Motor neuron (in vitro differentiated cells): ENCODE data around the gene ZNF141. TPM values are rescaled to one million over a fixed set of nuclear protein-coding genes. Genes with fewer than 3 reads are reported as not detected.

ENCODE experiments used
- total RNA-seq, 8 experiments: library from RNA; unstranded; fragments of 300-600 nt; gene quantifications; 2 replicates each; pipeline versions ENCODE4 v1.2.3 to v1.2.4, GENCODE V29; 2022

The ZNF141 gene
- total RNA-seq, 8 experiments from 2014 or later: 12.2 to 42.2 (median 29.5) TPM

Other genes with a start within 250 kb of the ZNF141 start
- gene ZNF718, start 213.3 kb upstream of the ZNF141 start, total RNA-seq: 10 to 100 TPM in 1 of 8 experiments, 1 to 10 TPM in 7; 5.4 to 12.5 (median 7.9) TPM
- gene ZNF732, start 32.3 kb upstream of the ZNF141 start, total RNA-seq: under 1 TPM in 7 of 8 experiments, not detected in 1; 0.18 to 0.56 (median 0.43) TPM
- 10 to 100 TPM; 22.4 to 71.3 (median 35.9) TPM for gene ZNF721, start 161.3 kb downstream of the ZNF141 start, total RNA-seq
- gene PIGG, start 161.4 kb downstream of the ZNF141 start, total RNA-seq: 10 to 100 TPM; 20.4 to 99.5 (median 30.9) TPM
- 1 to 10 TPM in 4 of 8 experiments, under 1 TPM in 1, not detected in 3; 0.88 to 3.7 (median 2.3) TPM for gene TMEM271, start 238.5 kb downstream of the ZNF141 start, total RNA-seq